H9 (cell line): ENCODE data around the gene OST4. TPM values are rescaled to one million over a fixed set of nuclear protein-coding genes. Genes with fewer than 3 reads are reported as not detected.
A peak's percentile ranks its signal among the peaks of the same experiment; 100 is the strongest.

Source experiments
- DNase-seq: peaks from one replicate; pipeline ENCODE4 v3.0.0-alpha.2; 2017
- H2AFZ ChIP-seq: one replicate; pipeline ENCODE4 v1.6.1; 2013; ENCODE audit warnings: mild to moderate bottlenecking, low read length, control low read depth, moderate library complexity
- H2AK5ac ChIP-seq: 2 replicates; pipeline ENCODE4 v1.6.1; 2013; ENCODE audit warnings: low read length, control low read depth, mixed read lengths; ENCODE audit not compliant: insufficient read length
- H2BK120ac ChIP-seq: one replicate; pipeline ENCODE4 v1.6.1; 2013; ENCODE audit warnings: low read depth, mild to moderate bottlenecking, low read length, control low read depth, inconsistent platforms; ENCODE audit not compliant: poor library complexity, severe bottlenecking
- H2BK12ac ChIP-seq: 2 replicates; pipeline ENCODE4 v1.6.1; 2013; ENCODE audit warnings: low read length, control low read depth, mixed read lengths, low read depth; ENCODE audit not compliant: insufficient read length
- H2BK15ac ChIP-seq: 2 replicates; pipeline ENCODE4 v1.6.1; 2013; ENCODE audit warnings: low read depth, low read length, control low read depth
- H2BK20ac ChIP-seq: one replicate; pipeline ENCODE4 v1.6.1; 2013; ENCODE audit warnings: low read depth, mild to moderate bottlenecking, low read length, control low read depth, inconsistent platforms; ENCODE audit not compliant: poor library complexity, severe bottlenecking
- H2BK5ac ChIP-seq: 2 replicates; pipeline ENCODE4 v1.6.1; 2013; ENCODE audit warnings: low read length, control low read depth, mixed read lengths; ENCODE audit not compliant: insufficient read length
- H3K14ac ChIP-seq: 2 replicates; pipeline ENCODE4 v1.6.1; 2013; ENCODE audit warnings: low read length, control low read depth; ENCODE audit not compliant: insufficient read depth
- H3K18ac ChIP-seq: 2 replicates; pipeline ENCODE4 v1.6.1; 2013; ENCODE audit warnings: low read depth, mild to moderate bottlenecking, mixed read lengths, low read length, control low read depth; ENCODE audit not compliant: insufficient read length
- H3K23ac ChIP-seq: 2 replicates; pipeline ENCODE4 v1.6.1; 2013; ENCODE audit warnings: low read length, control low read depth, mixed read lengths, low read depth; ENCODE audit not compliant: insufficient read length
- H3K23me2 ChIP-seq: 2 replicates; pipeline ENCODE4 v1.6.1; 2013; ENCODE audit warnings: low read depth, mild to moderate bottlenecking, mixed read lengths, low read length, control low read depth; ENCODE audit not compliant: insufficient read length, poor library complexity, severe bottlenecking
- H3K27ac ChIP-seq: 2 replicates; pipeline ENCODE4 v1.5.1; 2013; ENCODE audit warnings: low read length, control low read depth, mixed read lengths, low read depth; ENCODE audit not compliant: insufficient read length
- H3K27me3 ChIP-seq: 2 replicates; pipeline ENCODE4 v1.6.1; 2013; ENCODE audit warnings: low read length, control low read depth, inconsistent platforms; ENCODE audit not compliant: insufficient read depth
- H3K4ac ChIP-seq: 2 replicates; pipeline ENCODE4 v1.6.1; 2013; ENCODE audit warnings: low read depth, mild to moderate bottlenecking, control low read depth, inconsistent platforms, low read length, moderate library complexity
- H3K4me1 ChIP-seq: 2 replicates; pipeline ENCODE4 v1.6.1; 2013; ENCODE audit warnings: low read length, control low read depth, inconsistent platforms; ENCODE audit not compliant: insufficient read depth
- H3K4me2 ChIP-seq: 2 replicates; pipeline ENCODE4 v1.6.1; 2013; ENCODE audit warnings: low read length, control low read depth, mixed read lengths; ENCODE audit not compliant: insufficient read length, insufficient read depth
- H3K56ac ChIP-seq: 2 replicates; pipeline ENCODE4 v1.6.1; 2013; ENCODE audit warnings: low read depth, mild to moderate bottlenecking, mixed read lengths, low read length, control low read depth; ENCODE audit not compliant: insufficient read length
- H3K79me1 ChIP-seq: 2 replicates; pipeline ENCODE4 v1.6.1; 2013; ENCODE audit warnings: low read depth, mild to moderate bottlenecking, moderate library complexity, low read length, control low read depth, inconsistent platforms; ENCODE audit not compliant: insufficient read depth, poor library complexity, severe bottlenecking
- H3K79me2 ChIP-seq: 2 replicates; pipeline ENCODE4 v1.6.1; 2013; ENCODE audit warnings: low read length, control low read depth, inconsistent platforms; ENCODE audit not compliant: insufficient read depth
- H3K9ac ChIP-seq: 2 replicates; pipeline ENCODE4 v1.6.1; 2013; ENCODE audit warnings: low read length, control low read depth, mixed read lengths; ENCODE audit not compliant: insufficient read length; ENCODE audit errors: extremely low read depth
- H3K9me3 ChIP-seq: one replicate; pipeline ENCODE4 v1.6.1; 2013; ENCODE audit warnings: low read depth, low read length, inconsistent platforms; ENCODE audit not compliant: control insufficient read depth
- H3T11ph ChIP-seq: one replicate; pipeline ENCODE4 v1.6.1; 2013; ENCODE audit warnings: mild to moderate bottlenecking, low read length, control low read depth, inconsistent platforms
- H4K20me1 ChIP-seq: one replicate; pipeline ENCODE4 v1.6.1; 2013; ENCODE audit not compliant: control insufficient read depth, insufficient read length, insufficient read depth
- H4K5ac ChIP-seq: 2 replicates; pipeline ENCODE4 v1.6.1; 2013; ENCODE audit warnings: low read depth, mild to moderate bottlenecking, mixed read lengths, low read length, control low read depth; ENCODE audit not compliant: insufficient read length
- H4K8ac ChIP-seq: replicated peaks from 2 replicates; pipeline ENCODE4 v1.6.1; 2013; ENCODE audit warnings: low read length, control low read depth, mixed read lengths, low read depth; ENCODE audit not compliant: insufficient read length
- H4K91ac ChIP-seq: 2 replicates; pipeline ENCODE4 v1.6.1; 2013; ENCODE audit warnings: low read depth, mild to moderate bottlenecking, moderate library complexity, mixed read lengths, low read length, control low read depth; ENCODE audit not compliant: insufficient read length
- H3K27ac Mint-ChIP-seq, 3 experiments: 2 replicates in 2 of 3; 3 replicates in 1 of 3; pipeline ENCODE4 v1.8.0; 2020 to 2021; ENCODE audit warnings: mixed read lengths in 3 of 3, mild to moderate bottlenecking in 1 of 3, moderate library complexity in 1 of 3
- H3K27me3 Mint-ChIP-seq: 2 replicates; pipeline ENCODE4 v1.8.0; 2021; ENCODE audit warnings: low read depth, mild to moderate bottlenecking, moderate library complexity, mixed read lengths
- H3K36me3 Mint-ChIP-seq, 3 experiments: 2 replicates in 2 of 3; 3 replicates in 1 of 3; pipeline ENCODE4 v1.8.0; 2020 to 2021; ENCODE audit warnings: low read depth in 3 of 3, mixed read lengths in 3 of 3; ENCODE audit not compliant: insufficient read depth in 1 of 3
- H3K4me1 Mint-ChIP-seq, 2 experiments: 2 replicates each; pipeline ENCODE4 v1.8.0; 2020; ENCODE audit warnings: mixed read lengths in 2 of 2
- H3K4me3 Mint-ChIP-seq, 2 experiments: 2 replicates in 1 of 2; 3 replicates in 1 of 2; pipeline ENCODE4 v1.8.0; 2020 to 2021; ENCODE audit warnings: mild to moderate bottlenecking in 2 of 2, mixed read lengths in 2 of 2, moderate library complexity in 1 of 2
- H3K9me3 Mint-ChIP-seq, 2 experiments: 2 replicates in 1 of 2; 3 replicates in 1 of 2; pipeline ENCODE4 v1.8.0; 2020; ENCODE audit warnings: mild to moderate bottlenecking in 2 of 2, mixed read lengths in 2 of 2, moderate library complexity in 1 of 2
- CTCF ChIP-seq: fragments of 200-600 bp; sonication (generic); conservative IDR thresholded peaks from 3 replicates; pipeline ENCODE4 v1.8.0; 2021; ENCODE audit warnings: antibody characterized with exemption, mild to moderate bottlenecking
- WGBS: extraction: QIAGEN DNeasy Blood & Tissue Kit; methylation state at CpG from one replicate; pipeline ENCODE4 v1.1.7; 2013; ENCODE audit warnings: missing lambda C conversion rate, low lambda C conversion rate, mixed read lengths; ENCODE audit not compliant: insufficient read length; ENCODE audit errors: extremely low coverage; 5-methylcytosine and 5-hydroxymethylcytosine counted together
- total RNA-seq: library from RNA; stranded (reverse); gene quantifications from 2 replicates; pipeline ENCODE4 v1.2.1, GENCODE V29; 2021

Gene OST4
- total RNA-seq, 1 experiment from 2014 or later, result 215 TPM

- Histone ChIP-seq H4K8ac (no peak within 1 kb of the TSS), H3K79me1 (no peaks in the 10 kb centered on the region), H4K20me1 (peaks cover 2% of the 10 kb centered on the region), H3K18ac (no peak within 1 kb of the TSS), H2BK20ac (no peak within 1 kb of the TSS), H2BK15ac (no peak within 1 kb of the TSS), H3K9ac (no peak within 1 kb of the TSS), H3K14ac (peak within 1 kb of the TSS; percentile 71), H3K4me2 (peak within 1 kb of the TSS; percentile 62), H3K4ac (no peak within 1 kb of the TSS), H3K27ac (no peak within 1 kb of the TSS), H2BK12ac (no peak within 1 kb of the TSS), H3K27me3 (peaks cover 14% of the 10 kb centered on the region; the same call in 1 of the 2 replicates), H4K5ac (no peak within 1 kb of the TSS), H2BK5ac (no peak within 1 kb of the TSS), H3K79me2 (no peaks in the 10 kb centered on the region), H3K9me3 (no peaks in the 10 kb centered on the region), H2AK5ac (no peak within 1 kb of the TSS), H3K56ac (no peak within 1 kb of the TSS), H2BK120ac (no peak within 1 kb of the TSS), H3K4me1 (peaks cover 2% of the 10 kb centered on the region), H2AFZ (no peak within 1 kb of the TSS), H4K91ac (no peak within 1 kb of the TSS), H3T11ph (no peak within 1 kb of the TSS), H3K23me2 (peaks cover 8% of the 10 kb centered on the region), H3K23ac (no peak within 1 kb of the TSS)
- Mint-ChIP-seq H3K4me3 (peak within 1 kb of the TSS; percentile 67 to 83), H3K27me3 (peaks cover 67% of the 10 kb centered on the region), H3K9me3 (no peaks in the 10 kb centered on the region; a peak in 1 of 5 replicates), H3K27ac (no peak within 1 kb of the TSS; a peak in 1 of 7 replicates), H3K36me3 (no peaks in the 10 kb centered on the region; a peak in 3 of 7 replicates), H3K4me1 (peaks cover 13 to 15% of the 10 kb centered on the region in 2 experiments)
- peak; percentile 46 for DNase-seq
- WGBS, result no CpG with 5 or more reads among the region's 84 CpGs
- TF ChIP-seq CTCF, result no peak
These were observed 47.3 kb upstream of the OST4 start, which contains the start of gene CGREF1 for GRCh38 chr2:27118525-27119329. Gene CGREF1 (minus strand): TSS chr2:27119128. CDS start chr2:27104366, 14,762 bp downstream.
